Activated gamma-delta T cell (primary cell): Measurements from ENCODE around the gene SIPA1L3.

Experiments used
- DNase-seq: peaks from one replicate; lab custom pipeline; 2025; lab: John Stamatoyannopoulos, UW

SIPA1L3 gene

GRCh38 chr19:37942516-37942902, 35.5 kb downstream of the SIPA1L3 start:
- DNase-seq: no peak

- no peak for DNase-seq
Measured at GRCh38 chr19:37943480-37943879, 36.5 kb downstream of the SIPA1L3 start.

GRCh38 chr19:37946132-37946531, 39.1 kb downstream of the SIPA1L3 start:
- DNase-seq: no peak

DNA sequence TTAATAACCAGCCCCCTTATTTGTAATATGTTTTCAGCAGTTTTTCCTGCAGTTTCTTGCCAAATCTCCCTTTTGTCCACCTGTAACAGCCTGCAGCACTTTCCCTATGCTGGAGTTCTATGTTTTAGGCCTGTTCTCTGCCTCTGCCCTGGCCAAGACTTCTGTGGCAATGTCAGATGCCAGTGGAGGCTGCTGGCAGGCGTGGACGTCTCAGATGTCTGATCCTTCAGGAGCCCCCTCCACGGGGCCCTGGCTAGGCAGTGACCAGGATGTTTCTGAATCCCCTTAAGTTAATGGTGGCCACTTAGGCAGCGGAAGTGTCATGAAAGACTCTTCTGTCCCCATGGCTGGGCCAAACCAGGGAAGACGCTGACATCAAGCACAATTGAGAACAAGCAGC, 40.8 kb downstream of the SIPA1L3 start:
- no peak for DNase-seq

- no peak for DNase-seq
Measured at GRCh38 chr19:37948362-37948761, 41.4 kb downstream of the SIPA1L3 start.

DNA sequence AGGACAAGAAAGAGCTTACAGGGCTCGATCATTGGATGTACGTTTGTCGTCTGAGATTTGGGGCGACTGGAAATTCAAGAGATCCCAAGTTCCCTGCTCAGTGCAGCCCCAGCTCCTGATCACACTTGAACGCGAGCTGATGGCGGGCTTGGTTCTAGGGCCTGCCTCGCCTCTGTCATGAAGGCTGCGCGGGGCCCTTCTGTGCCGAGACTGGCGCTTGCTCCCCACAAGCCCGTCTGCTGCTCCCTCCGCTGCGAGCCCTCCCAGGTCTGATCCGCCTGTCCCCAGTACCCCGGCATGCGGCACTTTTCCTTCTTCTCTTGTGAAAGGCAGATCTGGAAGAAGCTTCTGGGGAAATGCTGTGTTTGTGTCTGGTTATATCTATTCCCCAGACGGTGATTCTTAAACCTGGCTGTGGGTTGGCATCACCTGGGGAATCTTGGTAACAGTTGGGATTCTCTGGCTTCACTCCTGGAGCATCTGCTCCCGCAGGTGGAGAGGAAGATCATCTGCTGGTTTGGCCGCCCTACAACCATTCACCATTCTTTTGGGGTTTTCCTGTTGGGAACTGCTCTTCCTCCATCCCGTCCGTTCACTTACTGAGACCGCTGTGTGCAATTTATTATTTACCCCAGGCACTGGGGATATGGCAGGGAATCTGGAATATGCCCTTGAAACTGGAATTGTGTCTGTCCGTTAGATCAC, 43.6 kb downstream of the SIPA1L3 start:
- no peak for DNase-seq

GRCh38 chr19:37951816-37952210, 44.8 kb downstream of the SIPA1L3 start:
- no peak for DNase-seq

DNA sequence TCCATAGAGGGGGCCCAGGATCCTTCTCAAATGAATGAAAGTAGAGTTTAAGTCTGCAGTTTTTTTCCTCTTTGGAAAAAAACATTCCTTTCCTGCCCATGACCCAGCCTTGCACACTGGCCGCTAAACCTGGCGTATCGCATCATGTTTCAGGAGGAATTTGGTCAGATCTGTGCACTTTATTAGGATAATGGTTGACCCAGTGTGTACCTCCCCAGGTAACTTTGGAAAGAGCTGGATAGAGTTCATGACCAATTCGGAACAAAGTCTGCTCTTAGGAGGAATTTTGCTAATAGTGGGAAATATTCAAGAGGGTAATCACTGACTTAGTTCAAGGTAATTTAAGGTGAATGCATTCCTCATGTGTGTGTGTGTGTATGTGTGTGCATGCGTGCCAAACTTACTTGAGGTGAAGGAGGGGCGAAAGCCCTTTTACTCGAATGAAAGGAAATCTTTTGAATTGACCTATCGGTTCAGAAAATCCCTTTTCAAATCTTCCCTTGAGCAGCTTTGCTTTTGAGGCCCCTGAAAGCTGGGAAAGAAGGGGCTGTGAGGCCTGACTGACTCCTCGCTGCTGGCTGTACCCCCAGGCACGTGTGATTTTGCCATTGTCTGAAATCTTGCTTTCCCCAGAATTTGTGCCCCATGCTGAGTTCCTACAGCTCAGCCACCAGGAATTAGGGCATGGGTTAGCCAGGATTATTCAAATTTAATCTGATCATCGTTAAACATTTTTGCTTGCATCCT, 46.3 kb downstream of the SIPA1L3 start:
- DNase-seq: no peak

DNA sequence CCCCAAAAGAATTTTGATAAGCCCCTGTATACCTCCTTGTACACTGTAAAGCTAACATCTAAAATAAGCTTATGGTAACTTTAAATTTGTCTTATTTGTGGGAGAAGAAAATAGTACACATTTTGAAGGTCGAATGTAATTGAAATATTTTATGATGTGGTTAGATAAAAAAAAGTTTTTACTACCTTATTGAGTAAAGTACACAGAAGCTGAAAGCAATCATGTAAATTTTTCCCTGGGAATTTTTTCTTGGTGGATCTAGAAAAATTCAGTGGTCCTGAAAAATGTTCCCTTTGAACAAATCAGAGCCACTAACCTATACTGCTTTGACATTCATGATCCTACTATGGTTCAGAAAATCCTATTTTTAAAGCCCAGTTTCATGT, 46.9 kb downstream of the SIPA1L3 start:
- no peak for DNase-seq

DNA sequence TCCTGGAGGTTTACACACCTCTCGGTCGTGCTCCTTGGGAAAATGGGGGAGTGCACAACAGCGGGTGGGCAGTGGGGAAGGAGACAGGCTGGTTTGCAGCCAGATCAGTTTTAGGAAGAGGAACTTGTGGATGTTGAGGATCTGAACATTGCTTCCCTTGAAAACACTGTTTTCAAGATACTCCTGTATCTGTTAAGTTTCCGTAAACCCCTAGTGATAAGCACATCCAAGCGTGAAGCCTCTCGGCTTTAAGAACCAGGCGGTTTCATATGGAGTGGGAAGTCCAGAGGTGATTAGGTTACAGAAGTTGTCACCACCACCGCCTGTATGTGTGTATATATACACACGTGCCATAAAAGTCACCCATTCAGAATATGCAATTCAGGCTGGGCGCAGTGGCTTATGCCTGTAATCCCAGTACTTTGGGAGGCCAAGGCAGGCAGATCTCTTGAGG, 47.4 kb downstream of the SIPA1L3 start:
- no peak for DNase-seq

DNA sequence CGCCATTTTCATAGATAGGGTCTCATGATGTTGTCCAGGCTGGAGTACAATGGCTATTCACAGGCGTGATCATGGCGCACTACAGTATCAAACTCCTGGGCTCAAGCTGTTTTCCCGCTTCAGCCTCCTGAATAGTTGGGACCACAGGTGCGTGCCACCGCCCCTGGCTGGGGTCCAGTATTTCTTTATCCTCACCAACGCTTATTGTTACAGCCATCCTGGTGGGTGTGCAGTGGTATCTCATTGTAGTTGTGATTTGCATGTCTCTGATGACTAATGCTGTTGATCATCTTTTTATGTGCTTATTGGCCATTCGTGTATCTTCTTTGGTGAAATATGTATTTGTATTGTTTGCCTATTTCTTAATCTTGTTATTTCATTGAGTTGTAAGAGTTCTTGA, 49.0 kb downstream of the SIPA1L3 start:
- DNase-seq: no peak

GRCh38 chr19:37957176-37957575, 50.2 kb downstream of the SIPA1L3 start:
- DNase-seq: no peak

GRCh38 chr19:37959665-37960114, 52.7 kb downstream of the SIPA1L3 start:
- DNase-seq: no peak

- no peak for DNase-seq
Measured at GRCh38 chr19:37961198-37961597, 54.2 kb downstream of the SIPA1L3 start.

DNA sequence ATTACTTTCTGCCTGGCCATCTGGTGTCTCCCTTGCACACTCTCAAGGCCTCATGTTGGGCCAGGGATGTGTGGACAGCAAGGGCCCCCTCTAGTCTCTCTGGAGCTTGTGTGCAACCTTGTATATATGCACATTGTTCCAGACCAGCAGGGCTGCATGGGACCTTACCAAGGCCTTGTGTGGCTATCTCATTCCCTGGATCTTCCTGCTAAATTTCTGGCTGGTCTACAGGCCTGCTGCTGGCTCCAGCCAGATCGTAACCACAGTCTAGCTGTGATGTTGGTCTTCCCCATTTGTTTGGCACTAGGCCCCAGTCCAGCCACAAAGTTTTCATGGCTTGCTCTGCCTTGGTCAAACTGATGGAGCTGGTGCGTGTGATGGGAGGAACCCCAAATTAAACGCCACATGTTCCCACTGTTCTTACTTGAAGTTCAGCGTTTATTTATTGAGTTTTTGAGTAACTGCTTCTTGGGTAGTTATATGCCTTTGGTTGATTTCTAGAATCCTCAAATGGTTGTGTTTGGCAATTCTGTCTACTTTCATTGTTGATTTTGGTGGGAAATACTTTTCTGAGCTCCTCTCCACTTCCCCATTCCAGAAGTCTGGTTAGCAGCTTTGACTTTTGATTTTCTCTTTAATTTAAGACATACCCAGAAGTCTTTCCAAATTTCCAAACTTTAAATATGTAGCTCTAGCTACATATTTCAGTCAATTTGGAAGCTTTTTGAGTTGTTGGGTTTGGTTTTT, 56.4 kb downstream of the SIPA1L3 start:
- DNase-seq: no peak

- no peak for DNase-seq
Measured at GRCh38 chr19:37964109-37964508, 57.1 kb downstream of the SIPA1L3 start.

GRCh38 chr19:37966211-37966661, 59.2 kb downstream of the SIPA1L3 start:
- DNase-seq: no peak

- DNase-seq: no peak
Measured at GRCh38 chr19:37966662-37967231, 59.7 kb downstream of the SIPA1L3 start.

DNA sequence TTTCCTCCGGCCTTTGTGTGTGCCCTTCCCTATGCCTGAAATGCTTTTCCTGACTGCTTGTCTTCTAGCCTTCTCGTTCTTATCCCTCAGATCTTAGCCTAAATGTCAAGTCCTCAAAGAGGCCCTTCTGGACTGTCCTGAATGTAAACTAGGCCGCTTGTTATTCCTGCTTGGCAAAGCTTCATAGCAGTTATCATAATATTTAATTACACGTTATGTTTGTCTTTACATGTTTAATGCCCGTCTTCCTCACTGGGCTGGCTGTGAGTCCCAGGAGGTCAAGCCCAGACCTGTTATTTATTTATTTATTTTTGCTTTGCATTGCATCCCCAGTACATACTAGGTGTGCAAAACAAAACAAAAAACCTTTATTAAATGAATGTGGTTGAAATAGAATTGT, 62.7 kb downstream of the SIPA1L3 start:
- DNase-seq: no peak

DNA sequence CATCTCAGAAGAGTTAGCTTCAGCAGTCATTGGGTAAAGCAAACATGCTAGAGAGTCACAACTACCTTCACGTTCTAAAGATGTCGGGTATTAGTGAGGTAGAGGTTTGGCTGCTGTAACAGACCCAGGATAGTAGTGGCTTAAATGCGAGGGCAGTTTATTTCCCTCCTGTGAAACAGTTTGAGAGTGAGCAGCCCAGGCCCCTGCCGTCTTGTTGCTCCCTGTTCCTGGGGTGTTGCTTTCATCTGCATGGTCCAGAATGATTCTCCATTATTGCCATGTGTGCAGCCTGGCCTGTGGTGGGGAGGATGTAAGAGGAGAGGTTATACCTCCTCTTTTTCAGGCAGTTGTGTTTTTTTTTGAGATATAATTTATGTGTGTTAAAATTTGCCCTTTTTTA, 63.7 kb downstream of the SIPA1L3 start:
- DNase-seq: no peak

GRCh38 chr19:37972803-37973202, 65.8 kb downstream of the SIPA1L3 start:
- DNase-seq: no peak

GRCh38 chr19:37973666-37974065, 66.7 kb downstream of the SIPA1L3 start:
- no peak for DNase-seq
